HG03039 (cell line): Measurements from ENCODE around the gene VGLL4.

ENCODE experiments used
- ATAC-seq: cut with Tn5 transposase; IDR thresholded peaks from one replicate; pipeline ENCODE4 v1.9.1; 2021; ENCODE audit warnings: mild to moderate bottlenecking, moderate library complexity; ENCODE audit not compliant: unreplicated experiment

Gene VGLL4

GRCh38 chr3:11629716-11630115 lies 14.0 kb downstream of the VGLL4 start:
- no peak for ATAC-seq

- ATAC-seq: no peak
Measured at GRCh38 chr3:11627612-11628011, 16.1 kb downstream of the VGLL4 start.

- no peak for ATAC-seq
Measured at GRCh38 chr3:11626084-11626463, 17.6 kb downstream of the VGLL4 start.

GRCh38 chr3:11625376-11626083 lies 18.2 kb downstream of the VGLL4 start:
- no peak for ATAC-seq

GRCh38 chr3:11624704-11625375 lies 18.9 kb downstream of the VGLL4 start:
- no peak for ATAC-seq

GRCh38 chr3:11624161-11624560 lies 19.6 kb downstream of the VGLL4 start:
- no peak for ATAC-seq

- ATAC-seq: no peak
Measured at GRCh38 chr3:11622586-11623550, 20.8 kb downstream of the VGLL4 start.

- no peak for ATAC-seq
Measured at GRCh38 chr3:11621077-11621476, 22.6 kb downstream of the VGLL4 start.

- no peak for ATAC-seq
Measured at GRCh38 chr3:11619946-11620652, 23.6 kb downstream of the VGLL4 start.

GRCh38 chr3:11619461-11619860 lies 24.3 kb downstream of the VGLL4 start:
- ATAC-seq: no peak

GRCh38 chr3:11618904-11619303 lies 24.8 kb downstream of the VGLL4 start:
- no peak for ATAC-seq

GRCh38 chr3:11616551-11616950 lies 27.2 kb downstream of the VGLL4 start:
- no peak for ATAC-seq

- no peak for ATAC-seq
Measured at GRCh38 chr3:11613851-11614487, 29.7 kb downstream of the VGLL4 start.

GRCh38 chr3:11613319-11613718 lies 30.4 kb downstream of the VGLL4 start:
- no peak for ATAC-seq

- no peak for ATAC-seq
Measured at GRCh38 chr3:11612515-11613188, 31.1 kb downstream of the VGLL4 start.

- ATAC-seq: no peak
Measured at GRCh38 chr3:11611341-11611799, 32.3 kb downstream of the VGLL4 start.

GRCh38 chr3:11610700-11611275 lies 32.9 kb downstream of the VGLL4 start:
- ATAC-seq: no peak

GRCh38 chr3:11610044-11610671 lies 33.6 kb downstream of the VGLL4 start:
- ATAC-seq: no peak

GRCh38 chr3:11609481-11609880 lies 34.2 kb downstream of the VGLL4 start:
- ATAC-seq: no peak
